Heart left ventricle (tissue), 13 donors: ENCODE data around the gene TMEM234.

Source experiments
- POLR2A ChIP-seq, 2 donors: fragments of 450-650 bp; IDR thresholded peaks; one replicate each; pipeline ENCODE4 v1.6.1; 2017; ENCODE audit warnings: antibody characterized with exemption in 2 of 2, mild to moderate bottlenecking in 2 of 2, moderate library complexity in 2 of 2
- TF ChIP-seq, protein P1 (sequence below), 12 donors: fragments of 200-600 bp; sonication (generic) in 4 of 12; IDR thresholded peaks; one replicate each; pipeline versions ENCODE4 v1.5.0 to v1.8.0; 2018 to 2022; ENCODE audit warnings: antibody characterized with exemption in 12 of 12, mild to moderate bottlenecking in 5 of 12
- donor health status: ischemic (EF 13 %, LVEDD 7.1; RV severe dilation, severe dysfunction).
- donor health status: DM: no; HTN: yes; CAD: no.
- donor health status: DM: no; HTN: no; CAD: no.
- donor health status: ischemic (EF 25% LVEDD 6.9; RV normal size, moderate dysfunction).
- donor health status: ischemic (EF 25% LVEDD 5.7; RV mildly dilated, moderate dysfunction).
- donor health status: ischemic (EF 35%, LVEDD 5.7; RV mildly dilated, moderate dysfunction).
- donor health status: nonischemic (EF 11% LVEDD 7.7; RV severe dilation, severe dysfunction).
- donor health status: DM: yes; HTN: yes; CAD: no.
- donor health status: PGD.
- donor health status: ischemic (EF 29% LVEDD 5.4; RV normal size, mild dysfunction).
- donor health status: nonischemic (EF 23%, LVEDD 6.1; RV moderate dilation, normal function).

- TF ChIP-seq, protein P1, sequence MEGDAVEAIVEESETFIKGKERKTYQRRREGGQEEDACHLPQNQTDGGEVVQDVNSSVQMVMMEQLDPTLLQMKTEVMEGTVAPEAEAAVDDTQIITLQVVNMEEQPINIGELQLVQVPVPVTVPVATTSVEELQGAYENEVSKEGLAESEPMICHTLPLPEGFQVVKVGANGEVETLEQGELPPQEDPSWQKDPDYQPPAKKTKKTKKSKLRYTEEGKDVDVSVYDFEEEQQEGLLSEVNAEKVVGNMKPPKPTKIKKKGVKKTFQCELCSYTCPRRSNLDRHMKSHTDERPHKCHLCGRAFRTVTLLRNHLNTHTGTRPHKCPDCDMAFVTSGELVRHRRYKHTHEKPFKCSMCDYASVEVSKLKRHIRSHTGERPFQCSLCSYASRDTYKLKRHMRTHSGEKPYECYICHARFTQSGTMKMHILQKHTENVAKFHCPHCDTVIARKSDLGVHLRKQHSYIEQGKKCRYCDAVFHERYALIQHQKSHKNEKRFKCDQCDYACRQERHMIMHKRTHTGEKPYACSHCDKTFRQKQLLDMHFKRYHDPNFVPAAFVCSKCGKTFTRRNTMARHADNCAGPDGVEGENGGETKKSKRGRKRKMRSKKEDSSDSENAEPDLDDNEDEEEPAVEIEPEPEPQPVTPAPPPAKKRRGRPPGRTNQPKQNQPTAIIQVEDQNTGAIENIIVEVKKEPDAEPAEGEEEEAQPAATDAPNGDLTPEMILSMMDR (IDR thresholded peaks at IDR 0.05) = no peak
- TF ChIP-seq POLR2A (IDR thresholded peaks at IDR 0.05) = no peak
Observed at GRCh38 chr1:32256473-32257226, 34.5 kb upstream of the TMEM234 start.
